Fibroblast of skin of left quadriceps (primary cell): ENCODE results near the gene ARPC1B.
A peak's percentile ranks its signal among the peaks of the same experiment; 100 is the strongest.

ENCODE experiments used
- DNase-seq, 2 experiments: peaks; one replicate each; pipeline ENCODE4 v3.0.0-alpha.2; 2013; ENCODE audit warnings: low read depth in 2 of 2

Gene ARPC1B

DNA sequence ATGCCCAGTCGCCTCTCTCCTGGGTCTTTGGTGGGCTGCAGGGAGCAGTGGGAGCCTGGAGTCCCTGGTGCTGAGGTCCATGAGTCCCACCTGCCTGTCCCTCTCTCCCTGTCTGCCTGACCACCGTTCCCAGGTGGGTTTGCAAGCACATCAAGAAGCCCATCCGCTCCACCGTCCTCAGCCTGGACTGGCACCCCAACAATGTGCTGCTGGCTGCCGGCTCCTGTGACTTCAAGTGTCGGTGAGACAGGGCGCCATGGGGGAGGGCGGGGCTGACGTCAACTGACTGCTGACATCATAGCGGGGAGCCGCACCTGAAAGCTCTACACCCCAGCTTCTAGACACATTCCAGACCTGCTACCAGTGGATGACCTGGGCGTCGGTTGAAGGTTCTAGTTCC is 15.2 kb downstream of the ARPC1B start:
- DNase-seq: no peak

DNA sequence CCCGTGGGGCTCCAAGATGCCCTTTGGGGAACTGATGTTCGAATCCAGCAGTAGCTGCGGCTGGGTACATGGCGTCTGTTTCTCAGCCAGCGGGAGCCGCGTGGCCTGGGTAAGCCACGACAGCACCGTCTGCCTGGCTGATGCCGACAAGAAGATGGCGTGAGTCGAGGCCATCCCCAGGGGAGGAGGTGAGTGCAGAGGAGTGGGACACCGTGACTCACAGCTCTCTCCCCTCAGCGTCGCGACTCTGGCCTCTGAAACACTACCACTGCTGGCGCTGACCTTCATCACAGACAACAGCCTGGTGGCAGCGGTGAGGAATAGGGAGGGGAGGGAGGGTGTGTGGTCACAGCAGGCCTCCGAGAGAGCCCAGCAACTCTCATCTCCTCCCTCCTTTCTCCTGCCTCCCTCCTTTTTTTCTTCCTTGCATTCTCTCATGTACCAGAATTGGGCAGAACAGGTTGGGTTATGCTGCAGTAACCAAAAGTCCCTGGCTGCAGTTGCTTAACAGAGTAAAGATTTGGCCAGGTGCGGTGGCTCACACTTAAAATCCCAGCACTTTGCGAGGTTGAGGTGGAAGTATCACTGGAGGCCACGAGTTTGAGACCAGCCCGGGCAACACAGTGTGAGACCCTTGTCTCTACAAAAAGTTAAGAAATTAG is 16.5 kb downstream of the ARPC1B start:
- no peak for DNase-seq

DNA sequence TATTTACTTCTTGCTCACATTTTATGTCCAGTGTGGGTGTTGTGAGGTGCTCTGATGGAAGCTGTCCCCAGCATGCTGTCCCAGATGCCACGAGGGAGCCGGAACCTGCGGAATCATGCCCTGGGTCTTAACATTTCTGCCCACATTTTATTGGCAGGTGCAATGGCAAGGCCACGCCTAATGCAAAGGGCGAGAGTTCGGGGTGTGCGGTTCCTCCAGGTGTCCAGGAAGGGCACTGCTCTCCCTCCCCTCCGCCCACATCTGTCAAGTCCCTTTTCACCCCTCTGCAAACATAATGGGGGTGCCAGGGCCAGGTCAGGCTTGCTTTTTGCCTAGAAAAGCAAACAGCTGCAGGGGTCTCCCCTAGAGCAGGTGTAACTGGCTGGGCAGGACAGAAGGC is 17.5 kb downstream of the ARPC1B start:
- DNase-seq: no peak

DNA sequence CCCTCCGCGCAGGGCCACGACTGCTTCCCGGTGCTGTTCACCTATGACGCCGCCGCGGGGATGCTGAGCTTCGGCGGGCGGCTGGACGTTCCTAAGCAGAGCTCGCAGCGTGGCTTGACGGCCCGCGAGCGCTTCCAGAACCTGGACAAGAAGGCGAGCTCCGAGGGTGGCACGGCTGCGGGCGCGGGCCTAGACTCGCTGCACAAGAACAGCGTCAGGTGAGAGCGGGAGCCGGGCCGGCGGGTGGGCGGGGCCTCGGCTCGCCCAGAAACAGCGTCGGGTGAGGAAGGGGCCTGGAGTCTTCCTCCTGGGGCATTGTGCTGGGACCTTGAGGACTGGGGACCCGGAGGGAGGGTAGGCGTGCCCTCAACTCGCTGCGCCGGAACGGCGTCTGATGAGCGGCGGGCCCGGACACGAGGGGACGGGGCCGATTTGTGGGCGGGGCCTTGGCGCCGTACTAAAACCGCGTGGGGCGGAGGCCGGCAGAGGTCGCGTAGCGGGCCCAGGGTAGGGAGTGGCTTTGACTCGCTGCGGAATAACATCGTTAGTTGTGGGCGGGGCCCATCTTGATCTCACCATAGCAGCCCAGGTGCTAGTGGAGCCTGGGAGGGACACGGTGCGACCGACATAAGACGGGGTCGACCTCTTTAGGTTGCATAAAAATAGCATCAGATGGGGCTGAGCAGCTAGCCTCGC is 18.3 kb downstream of the ARPC1B start:
- no peak for DNase-seq

DNA sequence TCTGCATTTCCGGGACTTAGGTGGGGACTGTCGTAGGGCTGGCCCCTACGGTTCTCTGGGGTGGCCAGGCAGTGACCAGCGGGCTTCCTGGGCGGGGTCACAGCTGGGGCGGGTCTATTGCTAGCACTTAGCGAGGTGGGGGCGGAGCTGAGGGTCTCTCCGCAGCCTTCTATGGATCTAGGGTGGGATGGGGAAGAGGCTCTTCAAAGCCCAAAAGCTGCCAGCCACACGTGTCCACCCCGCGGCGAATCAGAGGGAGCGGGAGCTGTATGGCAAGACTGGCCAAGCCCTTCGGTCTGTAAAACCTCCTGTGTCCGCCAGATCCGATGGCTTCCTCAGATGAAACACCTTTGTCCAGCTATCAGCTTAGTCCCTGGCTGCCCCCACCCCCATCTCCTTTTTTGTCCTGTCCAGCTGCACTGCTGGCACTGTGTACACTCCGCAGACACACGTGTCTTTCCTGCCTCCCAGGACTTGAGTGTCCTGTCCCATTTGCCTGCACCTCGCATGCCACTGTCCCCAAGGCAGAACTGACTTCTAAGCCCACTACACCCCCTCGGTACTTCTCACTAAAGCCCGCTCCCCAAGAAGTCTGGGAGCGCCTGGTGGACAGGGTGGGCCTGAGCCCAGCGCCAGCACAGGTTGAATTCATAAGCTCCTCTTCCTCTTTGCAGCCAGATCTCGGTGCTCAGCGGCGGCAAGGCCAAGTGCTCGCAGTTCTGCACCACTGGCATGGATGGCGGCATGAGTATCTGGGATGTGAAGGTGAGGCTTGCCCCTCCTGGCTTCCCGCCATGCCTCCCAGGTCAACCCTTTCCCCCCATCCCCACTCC is 19.0 kb downstream of the ARPC1B start:
- DNase-seq: no peak

DNA sequence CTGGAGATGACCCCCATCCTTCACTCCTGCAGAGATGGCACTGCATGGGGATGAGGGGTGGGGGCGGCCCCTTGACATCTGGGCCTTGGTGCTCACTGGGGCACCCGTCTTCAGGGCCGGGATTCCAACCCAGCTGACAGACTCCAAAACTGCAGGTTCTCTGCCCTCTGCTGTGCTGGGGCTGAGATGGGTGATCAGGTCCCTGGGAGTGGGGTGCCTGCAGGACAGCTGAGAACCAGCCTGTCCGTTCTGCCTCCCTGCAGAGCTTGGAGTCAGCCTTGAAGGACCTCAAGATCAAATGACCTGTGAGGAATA is 19.6 kb downstream of the ARPC1B start:
- no peak for DNase-seq

DNA sequence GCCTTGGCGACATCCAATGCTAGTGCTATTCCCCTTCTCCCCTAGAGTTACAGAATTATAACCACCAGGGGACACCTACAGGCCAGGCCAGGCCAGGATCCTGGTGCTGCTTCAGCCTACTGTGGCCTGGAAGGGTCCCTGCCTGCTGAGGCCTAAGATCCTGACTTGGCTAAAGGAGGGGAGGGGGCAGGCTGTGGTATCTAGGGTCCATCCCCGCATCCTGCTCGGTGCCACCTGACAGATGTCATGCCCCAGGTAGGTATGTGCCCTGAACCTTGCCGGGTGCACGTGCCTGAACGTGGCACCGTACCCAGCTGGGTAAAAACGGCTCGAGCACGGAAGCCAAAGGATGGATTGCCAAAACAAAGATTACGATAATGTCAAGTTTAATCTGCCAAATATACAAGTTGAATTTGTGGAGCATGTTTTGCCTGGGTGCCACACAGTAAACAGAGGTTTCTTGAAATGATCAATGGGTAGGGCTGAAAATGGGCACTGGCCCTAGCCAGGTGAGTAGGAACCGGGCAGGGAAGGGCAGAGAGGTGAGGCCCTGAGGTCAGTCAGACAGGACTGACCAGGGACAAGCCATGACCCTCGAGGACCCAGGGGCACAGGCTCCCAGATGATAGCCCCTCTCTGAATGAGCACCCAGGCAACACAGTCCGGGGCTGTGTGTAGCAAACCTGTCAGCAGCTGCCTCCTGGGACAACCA is 21.2 kb downstream of the ARPC1B start:
- no peak for DNase-seq

DNA sequence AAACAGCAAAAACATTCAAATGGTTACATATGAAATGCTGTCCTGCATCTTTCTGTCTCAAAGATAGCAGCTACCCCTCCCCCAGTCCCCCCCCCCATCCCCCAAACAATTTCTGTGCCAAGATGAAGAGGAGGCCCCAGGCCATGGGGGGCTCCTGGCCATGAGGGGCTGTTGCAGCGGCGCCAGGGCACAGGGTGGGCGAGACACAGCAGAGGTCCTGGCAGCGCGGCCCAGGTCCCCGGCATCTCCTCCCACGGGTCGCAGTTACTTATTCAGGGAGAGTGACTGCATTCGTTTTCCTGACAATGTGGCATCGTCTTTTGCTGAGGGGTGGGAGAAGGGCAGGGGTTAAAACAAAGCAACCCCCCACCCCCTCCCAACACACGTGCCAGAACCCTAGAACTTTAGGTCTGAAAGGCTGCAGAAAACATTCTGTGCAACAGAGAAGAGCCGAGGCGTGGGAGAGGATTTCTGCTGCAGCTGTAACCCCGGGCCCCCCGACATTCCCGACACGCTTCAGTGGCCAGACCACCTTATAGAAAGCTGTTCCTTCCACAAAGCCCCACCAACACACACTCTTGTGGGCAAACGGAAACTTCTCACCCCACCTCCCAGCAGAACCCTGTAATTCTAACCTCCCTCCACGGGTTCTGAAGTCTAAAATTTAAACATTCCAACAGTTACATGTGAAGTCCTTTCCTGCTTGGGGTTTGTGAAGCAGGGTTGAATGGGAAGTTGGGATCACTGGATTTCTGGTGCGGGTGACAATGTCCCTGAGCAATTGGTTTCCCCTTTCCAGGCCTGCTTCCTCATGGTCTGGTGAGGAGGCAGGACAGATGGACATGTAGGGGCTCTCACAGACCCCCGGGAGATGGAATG is 22.1 kb downstream of the ARPC1B start:
- DNase-seq: no peak

DNA sequence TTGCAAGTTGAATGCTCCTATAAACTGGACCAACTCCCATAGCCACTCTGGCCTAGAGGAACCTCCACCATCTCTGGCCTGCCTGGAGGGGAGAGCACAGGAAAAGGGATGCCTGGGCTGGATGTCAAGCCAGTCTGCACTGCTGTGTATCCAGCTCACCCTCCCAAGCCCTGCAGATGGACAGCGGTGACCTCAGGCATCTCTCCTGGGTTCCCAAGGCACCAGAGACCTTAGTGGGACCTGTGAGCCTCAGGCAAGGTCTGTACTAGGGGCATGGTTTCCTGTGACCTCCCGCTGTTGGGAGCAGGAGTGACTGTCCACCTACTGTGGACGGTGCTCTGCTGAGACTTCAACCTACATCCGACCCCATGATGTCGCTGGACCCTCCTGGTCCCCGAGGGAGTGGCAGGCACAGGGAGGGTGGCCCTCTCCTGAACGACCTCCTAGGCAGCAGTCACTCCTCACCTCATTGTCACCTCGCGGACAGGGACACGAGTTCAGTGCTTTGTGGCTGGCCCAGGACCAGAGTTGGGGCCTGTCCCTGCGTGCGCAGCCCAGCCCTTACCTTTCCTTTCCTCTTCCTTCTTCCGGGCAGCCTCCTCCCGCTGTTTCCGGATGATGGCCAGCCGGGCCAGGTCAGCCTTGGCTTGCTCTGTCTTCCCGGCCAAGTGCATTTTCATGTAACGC is 22.9 kb downstream of the ARPC1B start:
- DNase-seq: no peak

DNA sequence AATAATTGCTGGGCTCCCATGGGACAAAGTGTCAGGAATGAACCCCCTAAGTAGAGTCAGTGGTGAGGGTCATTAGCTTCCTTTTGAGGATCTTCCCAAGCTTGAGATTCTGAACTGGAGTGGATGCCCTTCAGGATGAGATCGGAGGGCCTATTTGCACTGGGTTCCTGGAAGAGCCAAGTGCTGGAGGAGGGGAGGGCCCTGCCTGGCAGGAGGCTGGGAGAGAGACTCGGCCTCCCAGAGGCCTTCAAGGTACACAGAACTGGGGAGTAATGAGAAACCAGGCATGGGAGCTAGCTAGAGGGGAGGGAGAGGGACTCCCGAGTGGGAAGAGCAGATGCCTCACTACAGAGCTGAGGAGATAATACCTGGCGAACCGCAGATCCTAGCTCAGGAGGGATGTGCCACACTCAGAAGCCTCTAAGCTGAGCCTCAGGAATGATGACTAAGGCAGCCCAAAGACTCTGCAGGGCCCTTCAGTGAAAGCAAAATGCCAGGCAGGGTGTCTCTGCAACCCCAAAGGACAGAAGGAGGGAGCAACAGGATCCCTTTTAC is 24.4 kb downstream of the ARPC1B start:
- no peak for DNase-seq

DNA sequence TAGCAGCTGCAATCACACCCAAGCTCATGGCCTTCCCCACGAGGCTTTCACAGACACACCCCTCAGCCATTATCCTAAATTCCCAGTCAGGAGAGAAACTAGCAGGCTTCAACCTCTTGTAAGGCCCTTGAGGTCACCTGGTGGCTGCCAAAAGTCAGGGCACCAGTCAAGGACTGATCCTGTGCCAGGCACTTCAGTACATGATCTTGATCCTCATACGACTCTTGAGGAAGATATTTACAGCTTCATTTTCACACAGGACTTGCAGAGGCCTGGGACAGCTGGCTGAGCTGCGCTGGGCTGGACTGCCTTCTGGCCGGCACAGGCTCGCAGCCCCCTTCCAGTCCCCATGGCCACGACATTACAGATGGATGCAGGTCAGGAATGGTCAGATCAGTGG is 25.1 kb downstream of the ARPC1B start:
- no peak for DNase-seq

DNA sequence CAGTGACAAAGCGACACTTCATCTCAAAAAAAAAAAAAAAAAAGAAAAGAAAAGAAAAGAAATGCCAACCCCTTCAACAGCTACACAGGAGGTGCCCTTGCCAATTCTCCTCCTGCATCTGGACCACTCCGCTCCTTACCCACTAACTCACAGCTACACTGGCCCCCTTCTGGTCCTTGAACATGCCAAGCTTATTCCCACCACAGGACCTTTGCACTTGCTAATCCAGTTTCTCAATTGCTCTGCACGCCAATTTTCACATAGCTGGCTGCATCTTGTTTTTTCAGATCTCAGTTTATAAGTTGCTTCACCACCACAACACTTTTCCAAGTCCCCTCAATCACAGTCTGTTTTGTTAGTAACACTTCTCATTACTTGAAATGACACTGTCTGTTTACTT is 28.3 kb downstream of the ARPC1B start:
- no peak for DNase-seq

DNA sequence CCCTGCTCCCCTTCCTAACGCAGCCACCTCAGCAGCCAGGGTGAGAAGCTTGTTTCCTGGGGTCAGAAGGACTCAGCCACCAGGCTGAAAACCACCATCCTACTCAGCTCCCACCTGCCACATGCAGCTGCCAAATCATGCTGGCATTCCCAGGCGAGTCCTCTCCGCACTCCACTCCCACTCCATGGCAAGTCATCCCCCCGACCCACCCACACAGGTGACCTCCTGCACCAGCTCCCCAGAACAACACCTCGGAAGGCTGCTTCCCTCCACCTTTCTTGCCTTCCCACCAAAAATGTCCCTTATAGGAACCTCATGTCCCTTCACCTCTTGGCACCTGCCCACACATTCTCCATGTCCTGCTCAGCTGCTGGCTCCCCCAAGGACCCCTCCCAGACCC is 29.2 kb downstream of the ARPC1B start:
- no peak for DNase-seq

DNA sequence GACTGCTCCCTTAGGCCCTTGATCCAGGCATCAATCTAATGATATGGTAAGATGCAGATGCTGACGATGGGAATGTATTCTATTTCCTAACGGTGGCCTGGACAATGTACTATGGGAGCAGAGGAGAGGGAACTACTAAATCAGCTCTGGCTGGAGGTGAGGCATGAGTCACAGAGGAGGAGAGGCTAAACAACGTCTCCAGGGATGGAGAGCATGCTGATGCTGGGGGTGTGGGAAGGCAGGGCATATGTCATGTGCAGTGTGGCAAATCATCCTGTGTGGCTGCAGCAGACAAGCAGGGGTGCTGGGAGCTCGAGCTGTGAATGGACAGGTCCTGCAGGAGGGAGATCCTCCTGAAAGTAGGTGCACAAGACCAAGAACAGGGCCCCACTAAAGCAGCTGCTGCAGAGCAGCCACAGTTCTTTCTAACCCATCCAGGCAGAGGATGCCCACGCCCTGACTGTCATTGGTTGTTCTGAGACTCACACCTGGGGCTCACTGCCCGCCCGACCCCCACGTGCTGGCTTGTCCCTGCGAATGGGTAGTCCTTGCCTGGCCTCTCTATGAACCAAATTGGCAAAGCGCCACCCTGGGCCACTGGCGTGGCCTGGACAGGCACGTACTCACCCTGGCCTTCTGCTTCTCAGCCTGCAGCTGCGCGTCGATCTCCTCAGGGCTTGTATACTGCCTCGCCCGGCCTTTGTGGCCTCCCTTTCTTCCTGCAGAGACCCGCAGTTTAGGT is 29.9 kb downstream of the ARPC1B start:
- DNase-seq: no peak

DNA sequence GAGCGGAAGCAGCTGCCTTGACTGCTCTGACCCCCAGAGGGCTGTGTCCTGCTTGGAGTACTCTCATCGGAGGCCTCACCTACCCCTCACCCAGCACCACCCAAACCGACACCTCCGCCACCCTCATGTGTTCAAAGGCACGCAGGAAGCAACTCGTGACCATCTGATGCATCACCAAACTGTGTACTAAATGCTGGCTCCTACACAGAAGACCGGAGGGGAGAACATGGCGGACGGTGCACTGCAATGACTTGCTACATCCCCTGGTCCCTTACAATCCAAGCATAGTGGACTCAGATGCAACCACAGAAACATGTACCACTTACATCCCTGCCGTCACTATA is 30.4 kb downstream of the ARPC1B start:
- DNase-seq: no peak

DNA sequence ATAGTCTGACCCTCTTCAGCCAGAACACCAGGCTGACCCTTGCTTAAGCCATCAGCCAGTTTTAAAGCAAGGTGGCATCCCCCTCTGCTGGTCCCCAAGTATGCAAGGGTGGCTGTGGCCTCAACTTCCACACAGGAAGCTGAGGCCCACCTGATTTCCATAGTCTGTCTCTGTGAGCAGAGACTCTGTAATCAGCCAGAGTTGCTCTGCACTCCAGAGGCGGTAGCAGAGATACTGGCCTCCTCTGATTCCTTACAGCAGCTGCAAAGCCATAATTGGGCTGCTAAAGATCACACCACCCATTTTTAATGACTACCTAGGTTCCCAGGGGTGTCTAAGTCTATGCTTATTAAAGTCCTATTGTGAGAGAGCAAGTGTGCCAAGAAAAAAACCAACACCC is 32.0 kb downstream of the ARPC1B start:
- no peak for DNase-seq

DNA sequence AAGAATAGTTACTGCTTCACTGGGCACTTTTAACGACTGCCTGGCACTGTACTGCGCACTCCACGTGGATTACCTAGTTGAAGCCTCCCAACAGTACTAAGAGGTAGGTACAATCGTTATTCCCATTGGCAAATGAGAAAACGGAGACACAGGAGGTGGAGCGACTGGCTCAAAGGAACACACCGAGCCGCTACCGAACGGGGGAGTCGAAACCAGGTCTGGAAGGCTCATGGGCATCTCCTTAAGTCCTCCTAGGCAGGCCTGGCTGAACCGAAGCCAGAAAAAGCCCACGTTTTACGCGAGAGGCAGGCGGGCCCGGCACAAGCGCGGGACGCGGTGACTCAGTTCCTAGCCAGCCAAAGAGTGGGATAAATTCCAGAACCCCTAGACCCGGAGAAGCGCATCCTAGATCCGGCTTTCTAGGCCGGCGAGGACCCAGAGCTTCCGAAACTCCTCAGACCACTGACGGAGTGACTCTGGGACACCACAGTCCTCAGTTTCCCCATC is 33.4 kb downstream of the ARPC1B start:
- peak; percentile 38 to 50 for DNase-seq

DNA sequence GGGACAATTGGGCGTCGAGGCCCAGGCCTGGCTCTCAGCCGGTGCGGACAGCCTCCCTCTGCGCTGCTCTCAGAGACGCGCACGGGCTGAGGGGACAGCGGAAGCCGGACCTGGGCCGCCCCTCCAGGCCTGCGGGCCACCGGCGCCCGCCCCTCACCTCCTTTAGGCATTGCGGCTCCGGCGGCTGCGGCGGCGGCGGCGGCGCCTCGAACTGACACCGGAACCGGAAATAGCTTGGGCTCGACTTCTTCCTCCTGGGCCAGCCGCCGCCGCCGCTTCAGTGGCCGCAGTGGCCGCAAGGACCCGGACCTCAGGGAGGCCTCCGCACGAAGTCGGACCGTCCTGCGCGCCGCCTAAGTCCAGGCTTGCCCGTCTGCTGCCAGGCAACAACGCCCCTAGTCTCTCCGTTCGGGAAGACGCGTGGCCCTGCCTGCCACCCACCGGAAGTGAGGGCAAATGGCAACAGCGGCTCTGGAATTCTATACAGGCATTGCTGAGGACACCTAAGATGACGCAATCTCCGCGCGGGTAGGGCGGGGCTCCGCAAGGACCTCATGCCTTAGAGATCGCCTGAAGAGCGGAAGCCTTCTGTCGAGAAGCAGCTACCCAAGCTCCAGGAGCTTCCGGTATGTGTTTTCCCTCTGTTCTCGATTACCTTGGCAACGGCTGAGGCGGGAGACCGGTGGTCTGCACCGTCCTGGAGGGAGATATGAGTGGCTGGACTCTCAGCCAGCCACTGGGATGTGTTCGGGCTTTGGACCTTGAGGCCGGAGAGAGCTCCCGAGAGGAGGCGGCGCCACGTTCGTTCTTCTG is 34.1 kb downstream of the ARPC1B start, which contains the start of the genes BUD31 and PDAP1:
TSS of gene BUD31 (plus strand) at position 591 of the 813 bp plus-strand sequence. CDS start 2,124 bp downstream, outside the sequence.
TSS of gene PDAP1 (minus strand) at position 219 of the 813 bp plus-strand sequence. CDS start at position 170, 49 bp downstream.
- peak; percentile 87 to 89 for DNase-seq

DNA sequence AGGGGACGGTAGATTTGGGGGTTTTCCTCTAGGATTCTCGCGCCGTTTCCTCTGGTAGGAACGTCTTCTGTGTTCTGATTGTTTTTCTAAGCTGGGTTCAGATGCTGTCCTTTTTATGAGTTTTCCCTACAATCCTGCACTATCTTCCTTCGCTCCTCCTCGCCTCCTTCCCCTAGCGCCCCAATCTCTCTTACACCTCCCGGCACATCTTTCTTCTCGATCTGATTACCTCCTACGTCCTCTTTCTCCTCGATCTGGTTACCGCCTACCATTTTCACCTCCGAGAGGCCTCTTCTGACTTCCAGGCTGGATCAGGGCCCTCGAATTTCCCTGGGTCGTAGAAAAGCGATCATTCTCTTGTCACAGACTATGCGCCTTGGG is 34.7 kb downstream of the ARPC1B start:
- no peak for DNase-seq
